GM21576 (cell line): Measurements from ENCODE around the gene OR9A2.

ENCODE experiments used
- ATAC-seq: cut with Tn5 transposase; IDR thresholded peaks from one replicate; pipeline ENCODE4 v1.9.1; 2021; ENCODE audit warnings: mild to moderate bottlenecking, moderate library complexity; ENCODE audit not compliant: unreplicated experiment

Gene OR9A2

DNA sequence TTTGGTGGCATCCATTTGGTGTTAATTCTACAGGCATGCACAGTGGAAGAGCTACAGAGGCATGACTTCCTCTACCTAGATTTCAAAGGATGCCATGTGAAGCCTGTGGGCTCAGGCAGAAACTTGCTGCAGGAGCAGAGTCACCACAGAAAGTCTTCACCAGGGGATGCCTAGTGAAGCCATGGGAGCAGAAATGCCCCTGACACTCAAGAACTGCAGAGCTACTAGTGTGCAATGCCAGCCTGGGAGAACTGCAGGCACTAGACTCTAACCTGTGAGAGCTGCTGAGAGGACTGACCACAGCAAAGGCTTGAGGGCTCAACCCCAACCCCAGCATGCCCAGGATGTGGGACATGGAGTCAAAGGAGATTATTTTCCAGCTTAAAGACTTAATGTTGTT, 3.9 kb downstream of the OR9A2 start:
- no peak for ATAC-seq

DNA sequence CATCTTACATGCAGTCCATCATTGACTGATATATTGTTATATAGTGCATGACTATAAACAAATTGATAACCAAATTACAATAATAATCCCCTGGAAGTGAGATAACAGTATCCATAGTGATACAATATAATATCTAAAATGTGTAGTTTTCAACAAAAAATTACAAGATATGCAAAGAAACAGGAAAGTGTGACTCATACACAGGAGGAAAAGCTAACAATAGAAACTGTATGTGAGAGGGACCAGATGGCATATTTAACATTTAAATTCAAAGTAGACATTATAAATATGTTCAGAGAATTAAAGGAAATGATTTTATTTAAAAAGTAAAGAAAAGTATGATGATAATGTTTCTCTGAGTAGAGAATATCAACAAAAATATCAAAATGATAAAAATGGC, 8.0 kb downstream of the OR9A2 start:
- no peak for ATAC-seq

DNA sequence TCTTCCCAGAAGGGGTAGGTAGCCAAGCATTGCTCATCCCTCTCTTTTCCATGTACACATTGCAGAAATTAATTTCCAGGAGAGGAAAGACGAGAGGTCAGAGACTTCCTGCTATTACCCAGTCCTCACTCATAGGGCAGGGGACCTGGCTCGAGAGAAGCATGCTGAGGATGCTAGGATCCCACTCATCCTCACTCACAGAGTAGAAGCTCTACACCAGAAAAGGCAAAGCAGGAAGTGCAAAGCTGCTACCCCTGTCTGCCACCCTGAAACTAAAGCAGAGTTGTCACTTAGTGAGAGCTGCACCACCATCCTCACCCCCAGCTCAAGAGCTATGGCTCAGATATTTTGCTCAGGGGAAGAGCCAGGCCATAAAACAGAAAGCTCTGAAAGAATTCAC, 9.9 kb downstream of the OR9A2 start:
- ATAC-seq: no peak

DNA sequence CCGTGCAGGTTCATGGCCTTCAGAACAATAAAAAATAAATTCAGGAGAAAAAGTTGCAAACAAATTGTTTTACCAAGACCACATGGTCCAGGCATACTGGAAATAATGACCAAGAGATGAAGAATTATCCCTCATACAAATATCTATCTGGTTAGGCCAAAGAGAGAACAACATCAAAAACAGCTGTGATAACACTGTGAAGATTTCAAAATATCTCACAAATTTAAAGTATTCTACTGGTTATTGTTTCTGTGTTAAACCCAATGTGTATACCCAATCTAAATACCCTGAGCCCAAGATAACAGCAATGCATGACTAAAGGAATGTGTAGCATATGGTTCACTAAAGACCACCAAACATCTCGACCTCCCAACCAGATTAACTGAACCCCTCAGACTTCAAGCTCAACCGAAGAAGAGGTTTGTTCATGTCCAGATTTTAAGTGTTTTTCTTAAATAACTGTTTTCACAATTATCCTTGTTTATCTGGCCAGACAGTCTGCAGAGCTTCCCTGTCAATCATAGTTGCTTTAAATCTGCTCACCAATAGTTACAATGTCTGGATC, 10.9 kb downstream of the OR9A2 start:
- ATAC-seq: no peak

DNA sequence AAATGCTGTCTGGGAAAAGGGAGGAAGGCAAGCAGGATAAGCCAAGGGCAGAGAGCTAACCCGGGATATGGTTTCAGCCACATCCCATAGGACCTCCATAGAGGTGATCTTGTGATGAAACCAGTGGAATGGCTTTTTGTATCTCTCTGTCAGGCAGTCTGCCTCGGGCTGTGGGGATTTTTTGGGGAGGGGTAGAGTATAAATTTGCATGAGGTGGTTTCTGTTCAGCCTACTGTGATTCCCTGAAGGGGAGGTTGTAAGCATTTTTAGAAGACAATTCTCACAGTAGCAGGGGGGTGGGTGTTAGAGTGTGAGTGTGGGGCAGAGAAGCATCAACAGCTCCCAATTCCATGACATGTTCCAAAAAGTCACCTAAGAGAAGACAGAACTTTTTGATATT, 11.8 kb downstream of the OR9A2 start:
- ATAC-seq: peak; percentile 97

DNA sequence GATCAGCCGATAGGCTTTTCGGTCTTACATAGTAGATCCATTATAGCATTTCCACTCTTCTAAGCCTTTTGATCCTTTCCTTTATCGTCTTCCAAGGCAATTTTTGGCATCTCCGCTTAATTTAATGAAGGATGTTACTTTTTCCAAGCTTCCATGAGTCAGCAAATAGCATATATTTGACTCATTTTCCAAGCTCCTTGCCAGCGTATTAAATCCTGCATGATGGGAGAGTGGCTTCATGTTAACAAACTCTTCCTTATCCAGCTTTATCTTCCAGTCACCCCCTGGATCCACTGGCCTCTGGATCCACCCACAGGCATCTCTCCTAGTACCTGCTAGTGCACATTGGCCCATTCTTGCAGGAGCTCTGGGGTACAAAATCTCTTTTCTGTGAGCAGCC, 13.0 kb downstream of the OR9A2 start:
- ATAC-seq: no peak

DNA sequence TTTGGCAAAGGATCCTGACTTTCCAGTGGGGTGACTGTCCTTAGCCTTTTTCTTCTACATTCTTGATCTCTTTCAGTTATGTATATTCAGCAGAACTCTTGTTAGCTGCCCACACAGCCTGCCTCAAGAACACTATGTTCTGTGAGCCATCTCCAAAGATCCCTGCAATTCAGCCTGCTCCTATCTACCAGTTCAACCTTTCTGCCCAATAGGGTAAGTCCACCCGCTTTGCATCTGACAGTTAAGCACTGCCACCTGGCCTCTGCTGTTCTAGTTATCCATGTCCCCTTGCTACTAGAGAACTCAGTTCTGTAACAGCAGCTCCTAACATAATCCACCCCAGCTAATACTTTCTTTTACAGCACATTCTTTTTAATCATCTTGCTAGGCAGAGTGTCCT, 13.5 kb downstream of the OR9A2 start:
- ATAC-seq: no peak

DNA sequence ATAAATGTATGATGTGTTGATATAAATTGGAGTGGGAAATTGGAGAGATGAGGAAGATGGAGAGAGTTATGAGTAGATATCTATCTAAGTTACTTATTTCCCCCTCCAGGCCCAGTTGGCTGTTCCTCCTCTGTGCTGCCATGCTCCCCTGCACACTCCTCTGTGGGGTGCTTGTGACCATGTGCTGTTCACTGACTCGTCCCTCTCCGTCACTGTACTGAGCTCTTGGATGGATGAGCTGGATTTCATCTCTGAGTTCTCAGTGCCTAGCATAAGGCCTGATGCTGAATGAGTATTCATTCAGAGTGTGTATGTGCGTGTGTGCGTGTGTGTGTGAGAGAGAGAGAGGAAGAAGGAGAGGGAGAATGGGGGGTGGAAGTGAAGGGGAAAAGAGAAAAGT, 14.5 kb downstream of the OR9A2 start:
- no peak for ATAC-seq

DNA sequence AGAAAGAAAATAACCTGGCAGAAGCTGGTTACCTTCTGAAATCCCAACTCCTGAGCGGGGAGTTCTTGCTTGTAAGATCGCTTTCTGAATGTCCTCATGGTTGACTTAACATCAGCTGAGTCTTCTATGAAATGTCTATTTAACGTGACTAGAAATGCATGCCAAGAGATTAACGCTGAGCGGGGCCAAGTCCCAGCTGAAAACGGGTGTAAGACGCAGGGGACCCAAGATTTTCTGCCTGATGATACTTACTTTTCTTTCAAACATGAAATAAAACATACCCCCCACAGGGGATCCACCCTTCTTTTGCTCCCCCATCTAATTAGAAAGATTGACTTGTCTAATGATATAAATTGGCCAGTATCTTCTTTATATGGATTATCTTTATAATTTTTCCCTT, 14.9 kb downstream of the OR9A2 start:
- ATAC-seq: no peak

DNA sequence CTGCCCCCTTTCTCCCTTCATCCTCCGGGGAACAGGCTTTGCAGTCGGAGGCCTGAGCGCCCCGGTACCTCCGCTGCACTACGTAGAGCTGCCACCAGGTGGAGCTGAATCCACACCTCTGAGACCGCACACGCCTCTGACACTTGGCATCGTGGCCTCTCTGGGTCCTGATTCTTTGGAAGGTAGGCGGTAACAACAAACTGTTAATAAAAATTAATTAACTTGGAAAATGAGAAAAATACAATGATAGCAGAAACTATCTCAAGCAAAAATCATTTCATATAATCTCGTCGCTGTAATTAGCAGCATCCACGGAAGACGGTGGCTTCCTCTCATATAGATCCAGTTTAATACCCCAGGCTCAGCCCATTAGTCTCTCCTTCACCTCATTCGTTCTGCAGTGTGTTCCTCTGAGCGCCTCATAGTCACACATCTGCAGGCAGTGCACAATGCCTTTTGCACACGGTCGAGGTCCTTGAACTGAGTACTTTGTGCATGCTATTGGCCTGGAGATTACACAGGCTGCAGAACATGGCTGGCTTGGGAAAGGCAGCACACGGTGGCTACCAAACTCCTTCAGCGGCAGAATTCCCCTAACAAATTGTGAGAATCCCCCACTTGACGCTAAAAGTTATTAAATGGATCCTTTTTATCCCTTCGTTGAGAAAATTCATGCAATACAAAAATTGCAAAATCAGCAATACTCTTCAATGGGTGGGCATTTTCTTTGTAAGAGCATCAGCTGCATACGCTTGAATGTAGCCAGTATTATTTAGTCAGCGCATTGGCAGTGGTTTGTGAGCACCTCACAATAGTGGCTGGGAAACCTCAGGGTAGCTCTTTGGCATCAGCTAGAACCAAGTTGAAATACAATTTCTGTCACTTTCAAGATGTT, 18.7 kb downstream of the OR9A2 start:
- ATAC-seq: peak; percentile 91

DNA sequence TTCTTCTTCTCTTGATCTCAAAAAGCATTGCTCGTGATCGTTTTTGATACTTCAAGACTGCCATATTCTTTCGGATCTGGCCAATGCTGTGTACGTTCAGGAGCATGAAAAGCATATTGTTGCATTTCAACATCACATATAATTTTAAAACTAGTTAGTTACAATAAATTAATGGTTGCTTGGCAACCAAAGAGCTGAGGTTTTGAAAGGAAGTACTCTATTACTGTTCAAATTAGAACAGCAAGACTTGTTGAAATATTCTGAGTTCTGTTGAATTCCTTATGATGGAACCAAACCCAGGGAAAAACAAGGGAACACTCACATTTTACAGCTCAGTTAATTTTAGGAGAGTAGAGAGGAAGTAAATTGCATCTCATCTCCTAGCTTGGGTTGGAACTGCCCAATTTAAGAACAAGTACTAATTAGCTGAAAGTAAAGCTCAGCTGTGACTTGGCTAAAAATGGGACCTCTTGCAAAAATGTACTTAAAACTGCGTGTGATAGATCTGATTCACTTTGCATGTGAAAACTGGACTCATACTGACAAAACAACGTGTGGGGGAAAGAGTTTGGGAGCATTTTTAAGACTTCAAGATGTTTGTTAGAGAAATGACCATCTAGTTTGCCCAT, 21.2 kb downstream of the OR9A2 start:
- ATAC-seq: no peak

DNA sequence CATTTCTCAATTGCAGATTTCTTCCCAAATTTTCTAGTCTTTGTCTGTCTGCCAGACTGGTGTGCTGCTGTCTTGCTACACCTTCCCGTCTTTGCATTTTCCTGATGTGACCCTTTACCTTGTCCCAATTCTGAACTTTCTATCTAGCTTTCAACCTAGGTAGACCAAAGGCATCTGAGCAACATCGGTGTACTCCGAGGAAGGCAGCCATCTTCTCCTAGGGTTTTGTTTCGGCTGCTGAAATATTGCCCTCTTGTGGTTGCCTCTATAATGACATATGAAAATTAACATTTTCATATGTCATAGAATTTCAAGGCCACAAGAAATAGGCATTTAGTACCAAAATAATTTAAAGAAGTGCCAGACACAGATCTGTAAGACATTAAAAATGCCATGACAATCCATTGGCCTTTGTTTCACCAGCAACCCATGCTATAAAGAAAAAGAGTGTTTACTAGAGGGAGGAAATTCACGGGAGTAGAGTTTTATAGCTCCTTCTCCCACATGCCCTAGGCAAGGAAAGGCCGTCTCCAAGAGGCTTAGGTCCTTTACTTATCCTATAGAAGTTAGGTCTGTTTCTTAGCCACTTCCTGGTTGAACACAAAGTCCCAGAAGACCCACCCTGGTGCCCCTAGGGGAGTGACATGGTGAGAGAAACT, 23.4 kb downstream of the OR9A2 start:
- ATAC-seq: peak; percentile 56

DNA sequence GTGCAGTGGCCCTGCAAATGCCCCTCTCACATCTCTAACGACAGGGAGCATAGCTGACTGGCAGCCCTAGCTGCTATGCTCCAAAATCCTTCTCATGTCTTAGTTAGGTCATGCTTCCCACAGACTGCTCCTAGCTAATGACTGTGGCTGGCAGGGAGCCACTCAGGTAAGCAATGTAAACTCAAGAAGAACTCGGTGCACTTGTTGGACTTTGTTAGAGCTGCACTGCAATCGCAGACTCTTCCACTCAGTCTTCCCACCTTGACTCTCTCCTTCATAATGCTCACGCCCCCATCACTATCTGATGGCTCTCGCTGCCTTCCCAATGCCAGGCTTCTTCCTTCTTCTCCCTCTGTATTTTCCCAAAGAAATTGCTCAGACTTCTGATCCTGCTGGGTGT, 24.0 kb downstream of the OR9A2 start:
- no peak for ATAC-seq

DNA sequence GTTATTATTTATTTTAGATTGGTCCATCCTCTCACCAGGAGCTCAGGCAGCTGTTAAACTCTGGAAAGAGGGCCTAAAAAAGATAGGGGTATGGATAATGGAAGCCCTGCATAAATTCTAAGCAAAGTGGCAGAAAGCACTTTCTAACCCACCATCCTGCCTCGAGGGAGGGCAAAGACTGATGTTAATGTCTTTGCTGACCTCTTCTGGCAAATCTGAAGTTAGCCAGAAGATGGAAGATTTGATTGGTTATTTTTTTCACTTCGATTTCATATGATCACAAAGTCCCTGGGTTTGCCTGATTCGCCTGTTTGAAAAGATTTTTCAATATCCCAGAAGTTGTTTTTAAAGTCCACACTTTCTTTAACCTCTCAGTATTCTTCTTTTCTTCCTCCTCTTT, 24.8 kb downstream of the OR9A2 start:
- ATAC-seq: no peak

DNA sequence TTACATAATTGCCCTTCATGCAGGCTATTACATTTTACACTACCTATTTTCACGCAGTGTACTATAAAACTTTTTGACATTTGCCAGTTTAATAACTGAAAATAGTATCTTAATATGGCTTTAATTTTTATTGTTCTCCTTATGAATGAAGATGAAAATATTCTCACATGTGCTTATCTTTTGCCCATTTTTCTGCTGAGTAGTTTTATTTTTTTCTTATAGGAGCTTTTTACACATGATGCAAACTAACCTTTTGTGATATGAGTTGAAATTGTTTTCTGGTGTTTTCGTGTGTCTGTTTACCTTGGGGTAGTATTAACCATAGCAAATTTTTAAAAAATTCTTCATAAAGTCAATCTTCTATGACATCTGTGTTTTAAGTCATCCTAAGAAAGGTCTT, 26.3 kb downstream of the OR9A2 start:
- no peak for ATAC-seq

DNA sequence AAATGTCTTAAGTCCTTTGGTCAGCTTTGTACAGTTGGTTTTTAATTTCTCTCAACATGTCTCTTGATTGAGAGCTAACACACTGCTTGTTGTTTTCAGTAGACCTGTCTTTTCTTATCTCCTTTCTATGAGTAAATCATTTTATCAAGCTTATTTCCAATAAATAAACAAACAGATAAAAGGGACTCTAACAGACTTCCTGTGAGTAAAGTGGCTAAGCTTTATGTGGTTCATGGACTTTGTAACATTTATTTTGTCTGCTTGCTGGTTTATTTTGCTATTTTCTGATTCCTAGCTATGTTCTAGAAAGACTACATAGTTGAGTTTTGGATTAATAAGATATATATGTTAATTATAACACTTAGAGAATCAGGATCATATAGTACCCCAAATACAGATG, 27.1 kb downstream of the OR9A2 start:
- ATAC-seq: no peak

DNA sequence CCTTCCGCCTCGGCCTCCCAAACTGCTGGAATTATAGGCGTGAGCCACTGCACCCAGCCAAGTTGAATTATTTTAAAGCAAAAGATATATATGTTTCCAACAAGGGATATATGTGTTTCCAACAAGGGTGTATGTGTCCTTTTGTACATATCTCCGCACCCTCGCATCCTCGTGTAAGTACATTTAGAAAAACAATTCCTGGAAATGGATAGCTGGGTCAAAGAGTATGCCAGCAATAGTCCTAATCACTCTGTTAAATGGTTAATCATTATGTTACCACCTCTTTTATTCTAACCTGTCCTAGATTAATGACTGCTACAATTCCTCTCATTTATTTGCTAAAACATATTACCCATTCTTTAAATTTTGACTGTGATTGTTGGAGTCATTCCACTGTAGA, 28.0 kb downstream of the OR9A2 start:
- ATAC-seq: no peak

DNA sequence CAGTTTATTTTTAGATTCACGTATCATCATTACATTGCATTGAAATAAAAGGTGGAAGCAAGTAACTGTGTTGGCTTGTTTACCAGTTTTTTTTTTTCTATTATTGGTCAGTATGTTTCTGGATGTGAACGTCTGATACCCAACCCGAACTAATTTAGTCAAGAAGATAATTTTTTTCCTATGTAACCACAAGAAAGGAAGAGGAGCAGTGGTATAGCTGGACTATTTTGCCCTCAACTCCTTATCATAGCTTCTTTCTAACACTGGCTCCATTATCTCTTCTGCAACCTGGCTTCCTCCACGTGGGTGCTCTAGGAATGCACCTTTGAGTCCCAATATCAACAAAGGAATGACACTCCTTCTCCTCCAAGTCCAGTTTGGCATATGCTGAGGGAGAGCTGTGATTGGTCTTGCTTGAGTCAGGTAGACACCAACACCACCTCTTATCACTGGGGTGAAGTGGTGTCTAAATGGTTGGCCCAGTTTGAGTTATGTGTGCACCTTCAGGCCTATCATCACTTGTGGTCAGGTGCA, 29.4 kb downstream of the OR9A2 start:
- ATAC-seq: no peak

DNA sequence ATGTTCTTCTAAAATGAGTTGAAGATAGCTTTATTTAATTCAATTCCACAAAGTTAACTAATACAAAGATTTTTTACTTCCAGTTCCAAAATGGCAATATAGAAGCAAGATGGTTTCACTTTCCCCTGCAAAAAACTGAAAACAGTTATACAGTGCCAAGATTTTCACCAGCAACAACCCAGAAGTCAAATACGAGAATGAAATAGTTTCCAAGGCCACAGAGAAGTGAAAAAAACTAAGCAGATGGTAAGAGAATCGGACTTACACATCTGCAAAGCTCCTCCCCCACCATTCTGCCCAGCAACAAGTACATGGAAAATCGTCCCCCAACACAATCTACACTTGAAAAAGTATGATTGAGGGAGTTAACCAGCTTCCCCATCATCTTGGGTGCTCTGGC, 34.5 kb downstream of the OR9A2 start:
- ATAC-seq: no peak

DNA sequence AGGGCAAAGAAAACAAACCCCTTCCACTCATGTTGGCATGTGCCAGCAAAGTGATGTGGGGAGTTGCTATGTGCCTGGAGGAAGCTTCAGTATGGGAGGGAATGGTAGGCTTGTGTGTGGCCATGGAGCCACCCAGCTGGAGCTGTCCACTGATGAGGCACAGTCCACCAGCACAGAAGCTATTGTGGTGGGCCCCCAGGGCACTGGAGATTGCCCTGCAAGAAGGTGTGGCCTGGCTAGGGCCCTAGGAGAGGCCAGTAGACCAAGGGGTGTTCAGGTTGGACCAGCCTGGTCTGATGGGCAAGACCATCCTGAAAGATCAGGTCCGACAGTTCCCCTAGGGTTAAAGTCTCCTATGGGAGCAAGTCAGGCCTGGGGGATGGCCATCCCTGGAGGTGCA, 42.6 kb downstream of the OR9A2 start:
- no peak for ATAC-seq

DNA sequence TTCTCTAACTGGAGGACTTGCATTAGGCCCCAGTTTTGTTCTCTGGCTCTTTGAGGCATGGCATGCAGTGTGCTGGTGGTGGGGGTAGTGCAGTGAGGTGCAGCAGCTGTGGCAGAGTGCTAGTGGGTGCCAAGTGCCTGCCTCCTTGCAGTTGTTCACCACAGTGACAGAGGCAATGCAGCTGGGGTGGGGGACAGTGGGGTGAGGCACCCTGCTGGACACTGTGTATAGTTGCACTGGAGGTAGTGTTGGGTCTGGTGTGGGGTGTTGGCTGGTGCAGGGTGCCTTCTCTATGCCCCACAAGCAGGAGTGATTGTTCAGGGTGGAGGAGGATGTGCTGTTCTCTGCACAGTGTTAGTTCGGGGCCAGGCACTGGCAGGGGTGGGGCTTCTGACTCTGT, 43.1 kb downstream of the OR9A2 start:
- ATAC-seq: no peak
